ENCODE data around the gene ITGA8.

DNA sequence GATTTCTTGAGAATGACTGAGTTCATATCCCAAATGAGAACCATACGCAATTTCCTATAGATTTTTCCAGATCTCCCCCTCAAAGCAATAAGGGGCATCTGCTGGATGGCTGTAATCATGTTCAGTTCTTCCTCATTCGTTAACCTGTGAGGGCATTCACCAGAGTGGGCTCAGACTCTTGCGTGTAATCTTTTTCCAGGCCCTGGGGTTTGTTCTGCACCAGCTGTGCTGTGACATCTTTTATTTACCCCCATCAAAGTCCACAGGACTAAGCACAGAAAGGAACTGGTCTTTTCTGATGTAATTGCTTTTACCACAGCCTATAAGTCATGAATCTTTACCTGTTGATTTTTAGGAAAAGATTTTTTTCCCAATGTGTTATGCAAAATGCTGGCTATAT is 27.9 kb upstream of the ITGA8 start:
- TF ChIP-seq ZNF274 (IDR thresholded peaks at IDR 0.05; ENCODE audit: low read depth, low read length) (no peak), POLR2A (IDR thresholded peaks at IDR 0.05; ENCODE audit: borderline replicate concordance, extremely low read depth, insufficient read depth, insufficient read length) (no peak), EZH2phosphoT487 (IDR thresholded peaks at IDR 0.05; ENCODE audit: borderline replicate concordance) (no peak), ELF1 (IDR thresholded peaks at IDR 0.05; ENCODE audit: borderline replicate concordance, low read depth) (no peak), EGR1 (IDR thresholded peaks at IDR 0.05; ENCODE audit: low read depth) (no peak), JUND (IDR thresholded peaks at IDR 0.05) (no peak)
- TF ChIP-seq, protein P1, sequence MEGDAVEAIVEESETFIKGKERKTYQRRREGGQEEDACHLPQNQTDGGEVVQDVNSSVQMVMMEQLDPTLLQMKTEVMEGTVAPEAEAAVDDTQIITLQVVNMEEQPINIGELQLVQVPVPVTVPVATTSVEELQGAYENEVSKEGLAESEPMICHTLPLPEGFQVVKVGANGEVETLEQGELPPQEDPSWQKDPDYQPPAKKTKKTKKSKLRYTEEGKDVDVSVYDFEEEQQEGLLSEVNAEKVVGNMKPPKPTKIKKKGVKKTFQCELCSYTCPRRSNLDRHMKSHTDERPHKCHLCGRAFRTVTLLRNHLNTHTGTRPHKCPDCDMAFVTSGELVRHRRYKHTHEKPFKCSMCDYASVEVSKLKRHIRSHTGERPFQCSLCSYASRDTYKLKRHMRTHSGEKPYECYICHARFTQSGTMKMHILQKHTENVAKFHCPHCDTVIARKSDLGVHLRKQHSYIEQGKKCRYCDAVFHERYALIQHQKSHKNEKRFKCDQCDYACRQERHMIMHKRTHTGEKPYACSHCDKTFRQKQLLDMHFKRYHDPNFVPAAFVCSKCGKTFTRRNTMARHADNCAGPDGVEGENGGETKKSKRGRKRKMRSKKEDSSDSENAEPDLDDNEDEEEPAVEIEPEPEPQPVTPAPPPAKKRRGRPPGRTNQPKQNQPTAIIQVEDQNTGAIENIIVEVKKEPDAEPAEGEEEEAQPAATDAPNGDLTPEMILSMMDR (IDR thresholded peaks at IDR 0.05 in 2 of 3, conservative IDR thresholded peaks at IDR 0.05 in 1 of 3; ENCODE audit: borderline replicate concordance in 1 of 3, insufficient read depth in 1 of 3, low read depth in 2 of 3, low read length in 2 of 3): no peak
